HFFc6 (cell line): Measurements from ENCODE around the gene KCNH4. TPM values are rescaled to one million over a fixed set of nuclear protein-coding genes. Genes with fewer than 3 reads are reported as not detected.
A peak's percentile ranks its signal among the peaks of the same experiment; 100 is the strongest.

Experiments used
- DNase-seq: peaks from one replicate; pipeline ENCODE4 v3.0.0-alpha.2; 2018
- H3K27ac Mint-ChIP-seq: 2 replicates; pipeline ENCODE4 v1.8.0; 2020; ENCODE audit warnings: mild to moderate bottlenecking, mixed read lengths
- H3K27me3 Mint-ChIP-seq: 2 replicates; pipeline ENCODE4 v1.8.0; 2021; ENCODE audit warnings: mild to moderate bottlenecking, moderate library complexity, mixed read lengths; ENCODE audit not compliant: insufficient read depth
- H3K36me3 Mint-ChIP-seq: 2 replicates; pipeline ENCODE4 v1.8.0; 2021; ENCODE audit warnings: low read depth, mixed read lengths
- H3K4me1 Mint-ChIP-seq: 2 replicates; pipeline ENCODE4 v1.8.0; 2020; ENCODE audit warnings: low read depth, mixed read lengths
- H3K4me3 Mint-ChIP-seq: 2 replicates; pipeline ENCODE4 v1.8.0; 2020; ENCODE audit warnings: mild to moderate bottlenecking, moderate library complexity, mixed read lengths
- H3K9me3 Mint-ChIP-seq: 2 replicates; pipeline ENCODE4 v1.8.0; 2020; ENCODE audit warnings: mild to moderate bottlenecking, mixed read lengths
- total RNA-seq, 6 experiments: library from RNA; stranded (reverse); fragmentation: NEBNext Ultra II Directional; extraction: Animal tissue kit (Norgen Biotek cat#: 25700); gene quantifications; 2 replicates in 1 of 6; 3 replicates in 5 of 6; pipeline ENCODE4 v1.2.3, GENCODE V29; 2021
- TF ChIP-seq, protein P1 (sequence below): fragments of 200-600 bp; sonication (generic); IDR thresholded peaks from 2 replicates; pipeline ENCODE4 v1.5.0; 2021; ENCODE audit warnings: antibody characterized with exemption, mild to moderate bottlenecking

The KCNH4 gene
- total RNA-seq, 6 experiments from 2014 or later: not detected

DNA sequence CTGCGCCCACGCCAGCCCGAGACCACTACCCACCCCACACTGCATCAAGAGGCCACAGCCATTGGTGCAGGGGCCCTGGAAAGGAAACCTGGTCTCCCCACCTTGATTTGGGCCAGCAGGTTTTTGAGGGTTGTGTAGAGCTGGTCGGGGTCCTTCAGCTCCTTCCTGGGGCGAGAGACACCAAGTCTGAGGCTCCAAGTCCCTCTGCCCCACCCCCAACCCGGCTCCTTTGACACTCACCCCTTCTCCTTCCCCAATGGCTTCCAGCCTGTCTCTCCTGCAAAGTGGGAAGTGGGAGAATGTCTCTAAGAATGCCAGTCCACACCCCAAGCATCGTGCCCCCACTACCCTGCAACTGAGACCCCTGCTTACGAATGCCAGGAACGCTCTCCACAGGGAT, 66.8 kb downstream of the KCNH4 start:
- TF ChIP-seq, protein P1, sequence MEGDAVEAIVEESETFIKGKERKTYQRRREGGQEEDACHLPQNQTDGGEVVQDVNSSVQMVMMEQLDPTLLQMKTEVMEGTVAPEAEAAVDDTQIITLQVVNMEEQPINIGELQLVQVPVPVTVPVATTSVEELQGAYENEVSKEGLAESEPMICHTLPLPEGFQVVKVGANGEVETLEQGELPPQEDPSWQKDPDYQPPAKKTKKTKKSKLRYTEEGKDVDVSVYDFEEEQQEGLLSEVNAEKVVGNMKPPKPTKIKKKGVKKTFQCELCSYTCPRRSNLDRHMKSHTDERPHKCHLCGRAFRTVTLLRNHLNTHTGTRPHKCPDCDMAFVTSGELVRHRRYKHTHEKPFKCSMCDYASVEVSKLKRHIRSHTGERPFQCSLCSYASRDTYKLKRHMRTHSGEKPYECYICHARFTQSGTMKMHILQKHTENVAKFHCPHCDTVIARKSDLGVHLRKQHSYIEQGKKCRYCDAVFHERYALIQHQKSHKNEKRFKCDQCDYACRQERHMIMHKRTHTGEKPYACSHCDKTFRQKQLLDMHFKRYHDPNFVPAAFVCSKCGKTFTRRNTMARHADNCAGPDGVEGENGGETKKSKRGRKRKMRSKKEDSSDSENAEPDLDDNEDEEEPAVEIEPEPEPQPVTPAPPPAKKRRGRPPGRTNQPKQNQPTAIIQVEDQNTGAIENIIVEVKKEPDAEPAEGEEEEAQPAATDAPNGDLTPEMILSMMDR: no peak
- no peak for DNase-seq
- Mint-ChIP-seq H3K9me3 (no peaks in the 10 kb centered on the region), H3K27ac (no peak overlapping the region), H3K4me1 (peaks cover 27% of the 10 kb centered on the region), H3K36me3 (peaks cover 9% of the 10 kb centered on the region), H3K4me3 (no peak overlapping the region), H3K27me3 (peaks cover 2% of the 10 kb centered on the region)

DNA sequence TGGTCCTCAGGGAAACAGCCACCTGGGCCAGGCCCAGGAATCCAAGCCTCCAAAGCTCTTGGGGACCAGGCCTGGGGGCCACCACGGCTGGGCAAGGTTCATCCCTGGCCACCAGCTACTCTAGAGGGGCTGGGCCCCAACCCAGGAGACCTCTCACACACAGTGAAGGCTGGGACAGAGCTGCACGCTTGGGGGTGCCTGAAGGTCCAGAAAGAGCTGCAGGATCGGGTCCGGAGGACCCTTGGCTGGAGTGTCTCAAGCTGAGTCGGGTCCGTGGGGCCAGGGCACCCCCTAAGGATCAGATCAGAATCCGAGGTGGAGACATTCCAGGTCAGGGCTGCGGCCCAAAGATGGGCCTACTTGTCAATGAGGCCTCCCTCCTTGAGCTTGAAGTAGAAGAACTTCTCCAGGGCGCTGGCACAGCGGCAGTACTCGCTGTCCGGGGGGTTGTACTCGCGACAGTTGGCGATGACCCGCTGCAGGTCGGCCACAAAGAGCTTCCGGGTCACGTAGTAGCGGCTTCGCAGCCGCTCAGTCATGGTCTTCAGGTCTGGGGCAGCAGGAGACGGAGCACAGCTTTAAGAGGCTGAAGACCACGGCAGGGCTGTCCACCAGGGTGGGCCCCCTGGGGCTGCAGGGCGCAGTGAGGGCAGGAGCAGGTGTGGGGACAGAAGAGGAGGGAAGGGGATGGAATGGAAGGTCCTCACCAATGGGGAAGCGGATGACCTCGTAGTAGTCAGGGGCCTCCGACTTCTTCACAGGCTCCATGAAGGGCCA, 67.5 kb downstream of the KCNH4 start:
- no peak for DNase-seq
- Mint-ChIP-seq H3K27me3 (peaks cover 2% of the 10 kb centered on the region), H3K27ac (peak overlapping the region; percentile 94; the same call in 1 of the 2 replicates), H3K4me1 (peaks cover 22% of the 10 kb centered on the region), H3K36me3 (peaks cover 9% of the 10 kb centered on the region), H3K4me3 (no peak overlapping the region), H3K9me3 (no peaks in the 10 kb centered on the region)
- TF ChIP-seq, protein P1: no peak

DNA sequence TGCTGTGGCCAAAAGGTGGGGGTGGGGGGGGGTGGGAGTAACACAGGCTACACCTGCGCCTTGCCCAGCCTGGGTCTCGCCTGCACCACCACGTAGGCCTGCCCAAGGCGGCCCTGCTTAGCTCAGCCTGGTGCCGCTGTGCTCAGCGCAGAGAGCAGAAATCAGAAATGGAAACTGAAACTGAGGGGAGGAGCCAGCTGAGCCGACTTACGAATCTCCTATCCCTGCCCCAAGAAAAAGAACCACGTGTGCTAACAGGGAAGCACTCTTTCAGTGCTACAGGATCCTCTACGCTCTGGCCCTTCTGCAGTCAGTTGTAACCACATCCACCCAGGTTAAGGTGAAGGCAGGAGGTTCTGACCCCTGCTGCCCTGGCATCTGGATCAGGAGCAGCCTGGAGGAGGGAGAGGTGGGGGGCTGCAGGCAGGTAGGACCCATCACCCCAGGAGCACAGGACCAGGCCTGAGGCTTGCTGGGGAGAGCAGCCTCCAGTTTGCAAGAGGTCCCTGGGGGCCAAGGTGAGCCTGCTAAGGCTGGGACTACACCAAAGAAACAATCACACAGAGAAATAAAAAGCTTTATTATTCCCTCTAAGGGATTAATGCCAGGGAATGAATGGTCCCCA, 68.3 kb downstream of the KCNH4 start, which contains the start of gene DHX58:
DHX58 (minus strand) TSS at position 163 of the 625 bp plus-strand sequence. CDS start 822 bp downstream, outside the sequence.
- peak within 1 kb of the TSS; percentile 92 for H3K4me3 Mint-ChIP-seq
- peak; percentile 73 for DNase-seq
- H3K27me3 Mint-ChIP-seq: peaks cover 2% of the 10 kb centered on the region
- TF ChIP-seq, protein P1: no peak
- no peaks in the 10 kb centered on the region for H3K9me3 Mint-ChIP-seq
- H3K4me1 Mint-ChIP-seq: peaks cover 20% of the 10 kb centered on the region
- peak within 1 kb of the TSS; percentile 94 for H3K27ac Mint-ChIP-seq
- H3K36me3 Mint-ChIP-seq: peaks cover 9% of the 10 kb centered on the region

DNA sequence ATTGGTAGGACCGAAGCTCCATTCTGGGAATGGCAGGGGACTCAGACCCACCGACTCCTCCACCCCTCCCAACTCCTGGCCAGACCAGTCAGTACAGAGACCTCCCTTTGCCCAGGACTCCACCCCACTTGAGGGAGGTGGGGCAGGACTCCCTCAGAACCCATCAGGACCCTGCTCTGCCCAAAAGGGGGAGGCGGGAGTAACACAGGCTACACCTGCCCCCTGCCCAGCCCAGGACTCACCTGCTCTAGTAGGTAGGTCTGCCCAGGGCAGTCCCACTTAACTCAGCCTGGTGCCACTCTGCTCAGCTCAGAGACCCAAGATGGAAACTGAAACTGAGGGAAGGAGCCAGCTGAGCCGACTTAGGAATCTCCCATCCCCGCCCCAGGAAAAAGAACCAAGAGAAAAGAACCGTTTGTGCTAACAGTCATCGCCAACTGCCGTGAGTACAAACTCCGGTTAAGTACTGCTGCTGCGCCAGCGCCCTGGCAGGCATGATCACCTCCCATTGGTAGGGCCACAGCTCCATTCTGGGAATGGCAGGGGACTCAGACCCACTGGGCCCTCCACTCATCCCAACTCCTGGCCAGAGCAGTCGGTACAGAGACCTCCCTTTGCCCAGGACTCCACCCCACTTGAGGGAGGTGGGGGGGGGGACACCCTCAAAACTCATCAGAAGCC, 68.9 kb downstream of the KCNH4 start:
- Mint-ChIP-seq H3K27ac (peak overlapping the region; percentile 94), H3K4me3 (peak overlapping the region; percentile 92), H3K4me1 (peaks cover 19% of the 10 kb centered on the region), H3K9me3 (no peaks in the 10 kb centered on the region), H3K27me3 (peaks cover 2% of the 10 kb centered on the region; the same call in 1 of the 2 replicates), H3K36me3 (peaks cover 6% of the 10 kb centered on the region)
- TF ChIP-seq, protein P1: no peak
- DNase-seq: peak; percentile 42

DNA sequence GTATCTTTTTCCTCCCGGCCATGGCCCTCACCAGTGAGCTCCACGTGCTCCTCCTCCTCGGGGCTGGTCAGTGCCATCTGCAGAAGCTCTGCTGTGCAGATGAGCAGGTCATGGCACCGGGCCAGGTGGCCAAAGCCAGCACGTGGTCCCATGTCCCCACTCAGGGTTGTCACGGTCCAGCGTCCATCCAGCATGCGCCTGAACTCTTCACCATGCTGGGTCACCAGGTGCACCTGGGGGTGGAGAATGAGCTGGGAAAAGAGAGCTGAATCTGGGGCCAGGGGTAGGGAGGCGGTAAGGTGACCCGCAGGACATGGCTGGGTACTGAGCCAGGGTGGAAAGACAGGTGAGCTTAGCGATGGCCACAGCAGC, 69.7 kb downstream of the KCNH4 start:
- H3K4me1 Mint-ChIP-seq: peaks cover 12% of the 10 kb centered on the region
- H3K27ac Mint-ChIP-seq: peak overlapping the region; percentile 94; the same call in 1 of the 2 replicates
- no peaks in the 10 kb centered on the region for H3K36me3 Mint-ChIP-seq
- H3K27me3 Mint-ChIP-seq: no peaks in the 10 kb centered on the region; the same call in 1 of the 2 replicates
- H3K9me3 Mint-ChIP-seq: no peaks in the 10 kb centered on the region
- no peak for DNase-seq
- TF ChIP-seq, protein P1: no peak
- no peak overlapping the region; the same call in 1 of the 2 replicates for H3K4me3 Mint-ChIP-seq
